Omental fat pad (tissue), 4 donors: ENCODE data around the gene CACNA1D. TPM values are rescaled to one million over a fixed set of nuclear protein-coding genes. Genes with fewer than 3 reads are reported as not detected.

Experiments used
- ATAC-seq: fragments of 150-250 bp; one replicate; pipeline ENCODE4 v1.9.1; 2016; ENCODE audit warnings: mild to moderate bottlenecking, moderate library complexity; ENCODE audit not compliant: low FRiP score
- DNase-seq: peaks from one replicate; pipeline ENCODE4 v3.0.0-alpha.2; 2019; ENCODE audit warnings: low spot score
- CTCF ChIP-seq, 3 donors: fragments of 450-650 bp; IDR thresholded peaks; one replicate each; pipeline ENCODE4 v1.5.1; 2016 to 2017; ENCODE audit warnings: antibody characterized with exemption in 3 of 3, mild to moderate bottlenecking in 3 of 3, moderate library complexity in 2 of 3
- small RNA-seq: library from RNA; depleted of rRNA; stranded (forward); fragments of <200 nt; gene quantifications from one replicate; pipeline ENCODE3, GENCODE V24; 2016
- total RNA-seq, 4 donors: library from RNA; depleted of rRNA; stranded (reverse); fragments of >200 nt; gene quantifications; one replicate each; pipeline ENCODE4 v1.1.0, GENCODE V29; 2016

Gene CACNA1D
- total RNA-seq, 4 donors from 2014 or later: 0.24 to 1.8 (median 0.74) TPM

- DNase-seq (no peak), ATAC-seq (no peak)
Observed at GRCh38 chr3:53856964-53857363, 362.6 kb downstream of the CACNA1D start.

GRCh38 chr3:53858096-53858741 lies 363.8 kb downstream of the CACNA1D start:
- ATAC-seq (no peak), DNase-seq (no peak)
- TF ChIP-seq CTCF (IDR thresholded peaks at IDR 0.05): no peak

More at GRCh38 chr3:53856964-53857363, 362.6 kb downstream of the CACNA1D start:
- TF ChIP-seq CTCF (IDR thresholded peaks at IDR 0.05): no peak

GRCh38 chr3:53859178-53859577 lies 364.8 kb downstream of the CACNA1D start:
- no peak for TF ChIP-seq CTCF (IDR thresholded peaks at IDR 0.05)
- no peak for ATAC-seq
- no peak for DNase-seq

GRCh38 chr3:53860196-53860595 lies 365.8 kb downstream of the CACNA1D start:
- no peak for TF ChIP-seq CTCF (IDR thresholded peaks at IDR 0.05)
- DNase-seq (no peak), ATAC-seq (no peak)

- TF ChIP-seq CTCF (IDR thresholded peaks at IDR 0.05): no peak
- ATAC-seq: no peak
- DNase-seq: no peak
Observed at GRCh38 chr3:53862241-53862640, 367.8 kb downstream of the CACNA1D start.

GRCh38 chr3:53863145-53863544 lies 368.7 kb downstream of the CACNA1D start:
- TF ChIP-seq CTCF (IDR thresholded peaks at IDR 0.05): no peak
- ATAC-seq (no peak), DNase-seq (no peak)

Small RNA genes lying within 50 kb of the gene (small RNA-seq; reads per million reads assigned to genes)
- gene AC012467.1 (not detected), gene RF00154 (53.0 reads per million, percentile 95 among the genes with 10 or more reads in this experiment)

Other genes starting within 250 kb of the CACNA1D start
- gene TKT, start 238.6 kb upstream of the CACNA1D start, total RNA-seq: 100 to 1,000 TPM; 187 to 325 (median 254) TPM
- 10 to 100 TPM; 18.6 to 30.4 (median 23.4) TPM for gene DCP1A, start 147.1 kb upstream of the CACNA1D start, total RNA-seq